Fibroblast of lung (primary cell): ENCODE measurements around the gene WSCD1.

Experiments used
- CTCF ChIP-seq, 2 donors: IDR thresholded peaks in 1 of 2; conservative IDR thresholded peaks in 1 of 2; 1 replicate in 1 of 2; 2 replicates in 1 of 2; pipeline ENCODE4 v1.5.1; 2011 to 2012; ENCODE audit warnings: low read length in 2 of 2, control low read depth in 1 of 2, inconsistent platforms in 1 of 2, low read depth in 1 of 2, mild to moderate bottlenecking in 1 of 2
- EZH2 ChIP-seq: IDR thresholded peaks from 2 replicates; pipeline ENCODE4 v1.5.1; 2012; ENCODE audit warnings: low read length, control low read depth, mild to moderate bottlenecking; ENCODE audit errors: missing control alignments

- TF ChIP-seq CTCF (conservative IDR thresholded peaks at IDR 0.05 in 1 of 2, IDR thresholded peaks at IDR 0.05 in 1 of 2; ENCODE audit: low read depth in 1 of 2, low read length in 2 of 2) = no peak
- no peak for TF ChIP-seq EZH2
These were observed 94.8 kb downstream of the WSCD1 start for GRCh38 chr17:6164996-6165395.
